HEK293T (cell line): Measurements from ENCODE around the gene SH2D3C.

ENCODE experiments used
- ARNT ChIP-seq: fragments of 450-650 bp; IDR thresholded peaks from 2 replicates; pipeline ENCODE4 v1.6.1; 2017; ENCODE audit warnings: mild to moderate bottlenecking
- ELF4 ChIP-seq: fragments of 450-650 bp; IDR thresholded peaks from 2 replicates; pipeline ENCODE4 v1.6.1; 2017; ENCODE audit warnings: antibody characterized with exemption
- FOXA1 ChIP-seq: fragments of 450-650 bp; IDR thresholded peaks from 2 replicates; pipeline ENCODE4 v1.6.1; 2016; ENCODE audit warnings: mild to moderate bottlenecking
- FOXK2 ChIP-seq: fragments of 450-650 bp; IDR thresholded peaks from 2 replicates; pipeline ENCODE4 v1.6.1; 2016; ENCODE audit warnings: mild to moderate bottlenecking
- FOXM1 ChIP-seq: fragments of 450-650 bp; IDR thresholded peaks from 2 replicates; pipeline ENCODE4 v1.6.1; 2017; ENCODE audit warnings: mild to moderate bottlenecking, borderline replicate concordance
- HDGF ChIP-seq: fragments of 450-650 bp; IDR thresholded peaks from 2 replicates; pipeline ENCODE4 v1.6.1; 2017; ENCODE audit warnings: antibody characterized with exemption, borderline replicate concordance
- L3MBTL2 ChIP-seq: fragments of 450-650 bp; conservative IDR thresholded peaks from 2 replicates; pipeline ENCODE4 v1.6.1; 2016; ENCODE audit warnings: mild to moderate bottlenecking
- PKNOX1 ChIP-seq: fragments of 450-650 bp; IDR thresholded peaks from 2 replicates; pipeline ENCODE4 v1.6.1; 2016
- SP1 ChIP-seq: fragments of 450-650 bp; IDR thresholded peaks from 2 replicates; pipeline ENCODE4 v1.6.1; 2017
- SUZ12 ChIP-seq: fragments of 450-650 bp; IDR thresholded peaks from 2 replicates; pipeline ENCODE4 v1.6.1; 2016; ENCODE audit warnings: mild to moderate bottlenecking
- TARDBP ChIP-seq: fragments of 450-650 bp; IDR thresholded peaks from 2 replicates; pipeline ENCODE4 v1.6.1; 2016

GRCh38 chr9:127742435-127743088, 35.9 kb downstream of the SH2D3C start:
- TF ChIP-seq FOXK2 (no peak), SP1 (no peak), TARDBP (no peak), ARNT (no peak), FOXA1 (no peak), L3MBTL2 (no peak), ELF4 (no peak), SUZ12 (no peak), FOXM1 (no peak), PKNOX1 (peak; percentile 91), HDGF (no peak)
